Dendritic cell treated with granulocyte-macrophage colony-stimulating factor and Interleukin-4, amounts not matched to agents 40 ng/mL and 50 ng/mL, for 4 days (primary cell): ENCODE results near the gene TEX22.

ENCODE experiments used
- H3K27ac Mint-ChIP-seq: one replicate; pipeline ENCODE4 v1.8.0; 2022; ENCODE audit warnings: mild to moderate bottlenecking, mixed read lengths
- H3K27me3 Mint-ChIP-seq: one replicate; pipeline ENCODE4 v1.8.0; 2022; ENCODE audit warnings: mild to moderate bottlenecking, mixed read lengths
- H3K36me3 Mint-ChIP-seq: one replicate; pipeline ENCODE4 v1.8.0; 2022; ENCODE audit warnings: low read depth, mixed read lengths
- H3K4me1 Mint-ChIP-seq: one replicate; pipeline ENCODE4 v1.8.0; 2022; ENCODE audit warnings: low read depth, mixed read lengths
- H3K4me3 Mint-ChIP-seq: one replicate; pipeline ENCODE4 v1.8.0; 2022; ENCODE audit warnings: mild to moderate bottlenecking, moderate library complexity, mixed read lengths
- H3K9me3 Mint-ChIP-seq: one replicate; pipeline ENCODE4 v1.8.0; 2022; ENCODE audit warnings: mixed read lengths
- intact Hi-C: fragments of 100-400 bp; cut with micrococcal nuclease; formaldehyde crosslinking; loops from one replicate; pipeline ENCODE4 v1.15.0; 2022

Gene TEX22

DNA sequence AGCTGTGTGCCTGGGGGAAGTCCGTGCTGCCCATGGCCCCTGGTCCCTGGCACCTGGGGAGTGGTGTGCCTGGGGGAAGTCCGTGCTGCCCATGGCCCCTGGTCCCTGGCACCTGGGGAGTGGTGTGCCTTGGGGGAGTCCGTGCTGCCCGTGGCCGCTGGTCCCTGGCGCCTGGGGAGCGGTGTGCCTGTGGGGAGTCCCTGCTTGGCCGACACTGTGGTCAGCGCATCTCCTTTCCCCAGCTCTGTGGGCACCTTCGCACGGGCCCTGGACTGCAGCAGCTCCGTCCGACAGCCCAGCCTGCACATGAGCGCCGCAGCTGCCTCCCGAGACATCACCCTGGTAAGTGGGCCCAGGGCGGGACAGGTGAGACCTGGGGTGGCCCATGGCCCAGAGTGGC is 61.8 kb downstream of the TEX22 start:
- Mint-ChIP-seq H3K4me3 (no peak overlapping the region), H3K27me3 (no peaks in the 10 kb centered on the region), H3K4me1 (no peaks in the 10 kb centered on the region), H3K36me3 (peaks cover 86% of the 10 kb centered on the region), H3K9me3 (no peaks in the 10 kb centered on the region), H3K27ac (no peak overlapping the region)
- intact Hi-C loops: no loop called here

DNA sequence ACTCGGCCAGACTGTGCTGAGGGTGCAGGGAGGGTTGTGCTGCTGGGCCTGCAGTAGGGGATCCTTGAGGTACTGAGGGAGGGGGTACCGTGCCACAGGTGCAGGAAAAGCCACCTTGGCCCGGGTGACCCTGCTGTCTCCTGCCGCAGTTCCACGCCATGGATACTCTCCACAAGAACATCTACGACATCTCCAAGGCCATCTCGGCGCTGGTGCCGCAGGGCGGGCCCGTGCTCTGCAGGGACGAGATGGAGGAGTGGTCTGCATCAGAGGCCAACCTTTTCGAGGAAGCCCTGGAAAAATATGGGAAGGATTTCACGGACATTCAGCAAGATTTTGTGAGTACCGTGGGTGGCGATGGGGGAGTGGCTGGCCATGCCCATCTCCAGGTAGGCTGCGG is 62.3 kb downstream of the TEX22 start:
- Mint-ChIP-seq H3K9me3 (no peaks in the 10 kb centered on the region), H3K4me1 (no peaks in the 10 kb centered on the region), H3K27ac (no peak overlapping the region), H3K36me3 (peaks cover 86% of the 10 kb centered on the region), H3K4me3 (no peak overlapping the region), H3K27me3 (no peaks in the 10 kb centered on the region)
- intact Hi-C loops: no loop called here

DNA sequence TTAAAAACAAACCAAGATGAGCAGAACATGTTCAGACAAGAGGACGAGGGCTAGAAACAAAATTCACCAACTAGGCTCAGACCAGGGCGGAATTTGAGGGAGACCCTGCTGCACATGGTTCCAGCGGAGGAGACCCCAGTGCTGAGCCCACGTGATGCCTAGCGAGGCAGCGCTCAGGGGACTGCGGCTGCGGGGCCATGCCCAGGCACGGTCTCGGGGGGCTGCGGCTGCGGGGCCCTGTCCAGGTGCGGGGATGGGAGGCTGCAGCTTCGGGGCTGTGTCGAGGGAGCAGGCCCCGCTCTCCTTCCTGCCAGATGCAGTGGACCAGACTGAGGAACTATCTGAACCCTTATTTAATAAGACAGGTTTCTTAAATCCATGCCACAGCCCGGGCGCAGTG is 63.6 kb downstream of the TEX22 start:
- Mint-ChIP-seq H3K4me3 (no peak overlapping the region), H3K27me3 (no peaks in the 10 kb centered on the region), H3K27ac (no peak overlapping the region), H3K4me1 (no peaks in the 10 kb centered on the region), H3K36me3 (peaks cover 86% of the 10 kb centered on the region), H3K9me3 (no peaks in the 10 kb centered on the region)
- intact Hi-C loops: no loop called here
